Thoracic aorta (tissue), 2 donors: ENCODE data around the gene MANSC1. TPM values are rescaled to one million over a fixed set of nuclear protein-coding genes. Genes with fewer than 3 reads are reported as not detected.

ENCODE experiments used
- ATAC-seq: fragments of 150-250 bp; one replicate; pipeline ENCODE4 v1.8.0; 2017; ENCODE audit warnings: low read depth; ENCODE audit not compliant: insufficient number of reproducible peaks, low FRiP score
- DNase-seq: peaks from one replicate; pipeline ENCODE4 v3.0.0-alpha.2; 2020; ENCODE audit warnings: low spot score
- H3K27ac ChIP-seq, 2 donors: fragments of 200-600 bp; sonication (generic); 1 replicate in 1 of 2; 2 replicates in 1 of 2; pipeline ENCODE4 v1.5.1; 2016; ENCODE audit warnings: mild to moderate bottlenecking in 2 of 2, moderate library complexity in 2 of 2
- H3K27me3 ChIP-seq: fragments of 200-600 bp; sonication (generic); replicated peaks from 2 replicates; pipeline ENCODE4 v1.6.0; 2016; ENCODE audit warnings: mild to moderate bottlenecking; ENCODE audit not compliant: insufficient read depth
- H3K36me3 ChIP-seq: fragments of 200-600 bp; sonication (generic); one replicate; pipeline ENCODE4 v1.5.1; 2016
- H3K4me1 ChIP-seq, 2 donors: fragments of 200-600 bp; sonication (generic); 1 replicate in 1 of 2; 2 replicates in 1 of 2; pipeline versions ENCODE4 v1.5.1 to v1.6.0; 2016; ENCODE audit warnings: low read depth in 2 of 2, mild to moderate bottlenecking in 1 of 2; ENCODE audit not compliant: control insufficient read depth in 1 of 2
- H3K4me3 ChIP-seq: fragments of 200-600 bp; sonication (generic); 2 replicates; pipeline ENCODE4 v1.5.1; 2016; ENCODE audit warnings: mild to moderate bottlenecking
- H3K9me3 ChIP-seq: fragments of 200-600 bp; sonication (generic); 2 replicates; pipeline ENCODE4 v1.5.1; 2016
- CTCF ChIP-seq: fragments of 200-600 bp; sonication (generic); IDR thresholded peaks from one replicate; pipeline ENCODE4 v1.5.1; 2019; ENCODE audit warnings: antibody characterized with exemption
- total RNA-seq, 2 donors: library from RNA; depleted of rRNA; stranded (reverse); fragments of >200 nt; gene quantifications; one replicate each; pipeline versions ENCODE4 v1.1.0 to v1.2.3, GENCODE V29; 2016

The MANSC1 gene
- total RNA-seq, 2 donors from 2014 or later, result 36.6 to 38.1 TPM

- no peak for TF ChIP-seq CTCF
- no peaks in the 10 kb centered on the region for H3K9me3 ChIP-seq
- ATAC-seq, result no peak
- no peak overlapping the region for H3K4me3 ChIP-seq
- no peak overlapping the region for H3K27ac ChIP-seq
- H3K4me1 ChIP-seq, result peaks cover 5 to 7% of the 10 kb centered on the region in 2 donors
- DNase-seq, result no peak
- no peaks in the 10 kb centered on the region for H3K36me3 ChIP-seq
- H3K27me3 ChIP-seq, result no peaks in the 10 kb centered on the region
Observed at GRCh38 chr12:12290206-12290605, 59.8 kb downstream of the MANSC1 start.

- ATAC-seq (no peak), DNase-seq (no peak)
- H3K4me3 ChIP-seq, result no peak overlapping the region
- no peak for TF ChIP-seq CTCF
- no peaks in the 10 kb centered on the region for H3K27me3 ChIP-seq
- no peaks in the 10 kb centered on the region for H3K9me3 ChIP-seq
- H3K27ac ChIP-seq, result no peak overlapping the region
- H3K36me3 ChIP-seq, result no peaks in the 10 kb centered on the region
- peaks cover 9 to 24% of the 10 kb centered on the region in 2 donors for H3K4me1 ChIP-seq
Observed at GRCh38 chr12:12286441-12286840, 63.6 kb downstream of the MANSC1 start.

- Histone ChIP-seq H3K36me3 (no peaks in the 10 kb centered on the region), H3K4me1 (peaks cover 9 to 24% of the 10 kb centered on the region in 2 donors), H3K27ac (peak overlapping the region; percentile 36 to 53), H3K27me3 (no peaks in the 10 kb centered on the region), H3K9me3 (no peaks in the 10 kb centered on the region), H3K4me3 (no peak overlapping the region)
- DNase-seq, result no peak
- ATAC-seq, result no peak
- no peak for TF ChIP-seq CTCF
Observed at GRCh38 chr12:12282761-12283425, 67.1 kb downstream of the MANSC1 start.

- H3K4me1 ChIP-seq, result peaks cover 9 to 24% of the 10 kb centered on the region in 2 donors
- H3K27me3 ChIP-seq, result no peaks in the 10 kb centered on the region
- DNase-seq (no peak), ATAC-seq (no peak)
- no peaks in the 10 kb centered on the region for H3K9me3 ChIP-seq
- no peak overlapping the region for H3K27ac ChIP-seq
- no peak overlapping the region for H3K4me3 ChIP-seq
- no peak for TF ChIP-seq CTCF
- H3K36me3 ChIP-seq, result no peaks in the 10 kb centered on the region
Observed at GRCh38 chr12:12282202-12282601, 67.8 kb downstream of the MANSC1 start.

- no peak for ATAC-seq
- Histone ChIP-seq H3K36me3 (no peaks in the 10 kb centered on the region), H3K4me3 (no peak overlapping the region), H3K27me3 (no peaks in the 10 kb centered on the region), H3K27ac (no peak overlapping the region), H3K9me3 (no peaks in the 10 kb centered on the region), H3K4me1 (peaks cover 9 to 24% of the 10 kb centered on the region in 2 donors)
- no peak for DNase-seq
- TF ChIP-seq CTCF, result no peak
Observed at GRCh38 chr12:12281134-12281533, 68.9 kb downstream of the MANSC1 start.
